GM19099 (cell line): ENCODE data around the gene ESPN.

Experiments used
- POLR2A ChIP-seq: IDR thresholded peaks from 3 replicates; pipeline ENCODE4 v1.6.1; 2011; ENCODE audit warnings: low read depth; ENCODE audit not compliant: insufficient read length; ENCODE audit errors: extremely low read depth

Gene ESPN

DNA sequence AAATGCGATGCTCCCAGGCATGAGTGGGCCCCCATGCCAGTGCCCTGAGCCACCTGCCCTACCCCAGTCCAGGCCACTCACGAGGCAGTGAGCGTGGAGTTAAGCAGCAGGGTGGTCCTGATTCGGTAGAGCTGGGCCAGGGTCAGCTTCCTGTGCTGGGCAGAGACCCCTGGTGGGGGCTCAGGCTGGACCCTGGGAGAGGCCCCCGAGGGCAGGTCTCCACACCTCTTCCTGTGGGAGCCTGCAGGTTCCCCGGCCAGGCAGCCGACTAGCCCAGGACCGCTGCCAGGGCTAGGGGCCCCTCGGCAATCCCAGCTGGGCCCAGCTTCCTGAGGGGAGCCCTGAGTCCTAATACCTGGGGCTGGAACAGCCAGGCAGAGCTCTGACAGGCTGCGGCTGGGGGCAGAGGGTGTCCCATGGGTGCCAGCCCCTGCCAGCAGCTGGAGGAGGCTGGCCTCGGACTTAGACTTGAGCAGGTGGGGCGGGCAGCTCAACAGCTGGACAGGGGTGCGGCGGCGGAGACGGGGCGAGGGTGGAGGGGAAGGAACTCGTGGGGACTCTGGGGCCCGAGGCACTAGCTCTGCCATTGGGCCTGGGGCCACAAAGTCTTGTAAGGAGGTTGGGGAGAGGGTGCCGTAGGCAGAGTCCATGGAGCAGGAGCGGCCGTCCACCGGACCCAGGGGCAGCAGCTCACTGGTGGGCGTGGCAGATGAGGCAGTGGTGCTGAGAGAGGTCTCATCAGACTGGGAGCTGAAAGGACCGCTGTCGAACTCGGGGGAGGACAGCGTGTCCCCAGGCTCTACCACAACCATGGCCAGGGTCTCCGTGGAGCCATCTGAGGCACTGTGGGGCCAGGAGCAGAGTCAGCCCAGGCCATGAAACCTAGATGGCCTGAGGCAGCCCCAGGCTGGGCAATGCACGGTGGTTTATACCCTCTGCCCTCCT is 43.4 kb downstream of the ESPN start:
- TF ChIP-seq POLR2A: no peak

DNA sequence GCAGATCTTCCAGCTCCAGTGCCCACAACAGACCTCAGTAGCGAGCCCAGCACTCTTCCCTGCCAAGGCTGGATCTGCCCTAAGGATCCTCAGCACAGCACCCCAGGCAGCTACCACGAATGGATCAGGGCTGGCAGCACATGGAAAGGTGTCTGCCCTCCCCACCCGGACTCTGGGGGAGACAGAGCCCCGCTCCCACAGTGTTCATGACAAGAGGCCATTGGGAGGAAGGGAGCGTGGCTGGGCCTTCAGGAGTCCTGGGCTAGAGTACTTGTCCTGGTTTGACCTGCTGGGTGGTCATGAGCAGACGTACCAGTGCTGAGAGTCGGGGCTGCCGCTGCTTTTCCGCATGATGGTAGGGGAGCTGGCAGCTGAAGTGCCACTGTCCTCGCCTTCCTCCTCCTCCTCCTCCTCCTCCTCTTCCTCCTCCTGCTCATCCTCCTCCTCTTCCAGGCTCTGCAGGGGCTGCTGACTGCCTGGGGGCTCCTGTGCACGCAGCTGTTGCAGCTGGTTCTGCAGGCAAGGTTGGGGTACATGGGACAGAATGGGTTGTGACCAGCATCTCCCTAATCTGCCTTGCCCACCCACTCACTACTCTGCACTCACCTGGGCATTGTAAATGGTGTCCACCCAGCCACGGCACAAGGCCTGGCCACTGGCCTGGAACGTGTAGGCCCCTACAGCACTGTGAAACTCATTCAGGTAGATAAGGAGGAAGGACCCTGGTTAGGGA is 44.3 kb downstream of the ESPN start:
- no peak for TF ChIP-seq POLR2A

DNA sequence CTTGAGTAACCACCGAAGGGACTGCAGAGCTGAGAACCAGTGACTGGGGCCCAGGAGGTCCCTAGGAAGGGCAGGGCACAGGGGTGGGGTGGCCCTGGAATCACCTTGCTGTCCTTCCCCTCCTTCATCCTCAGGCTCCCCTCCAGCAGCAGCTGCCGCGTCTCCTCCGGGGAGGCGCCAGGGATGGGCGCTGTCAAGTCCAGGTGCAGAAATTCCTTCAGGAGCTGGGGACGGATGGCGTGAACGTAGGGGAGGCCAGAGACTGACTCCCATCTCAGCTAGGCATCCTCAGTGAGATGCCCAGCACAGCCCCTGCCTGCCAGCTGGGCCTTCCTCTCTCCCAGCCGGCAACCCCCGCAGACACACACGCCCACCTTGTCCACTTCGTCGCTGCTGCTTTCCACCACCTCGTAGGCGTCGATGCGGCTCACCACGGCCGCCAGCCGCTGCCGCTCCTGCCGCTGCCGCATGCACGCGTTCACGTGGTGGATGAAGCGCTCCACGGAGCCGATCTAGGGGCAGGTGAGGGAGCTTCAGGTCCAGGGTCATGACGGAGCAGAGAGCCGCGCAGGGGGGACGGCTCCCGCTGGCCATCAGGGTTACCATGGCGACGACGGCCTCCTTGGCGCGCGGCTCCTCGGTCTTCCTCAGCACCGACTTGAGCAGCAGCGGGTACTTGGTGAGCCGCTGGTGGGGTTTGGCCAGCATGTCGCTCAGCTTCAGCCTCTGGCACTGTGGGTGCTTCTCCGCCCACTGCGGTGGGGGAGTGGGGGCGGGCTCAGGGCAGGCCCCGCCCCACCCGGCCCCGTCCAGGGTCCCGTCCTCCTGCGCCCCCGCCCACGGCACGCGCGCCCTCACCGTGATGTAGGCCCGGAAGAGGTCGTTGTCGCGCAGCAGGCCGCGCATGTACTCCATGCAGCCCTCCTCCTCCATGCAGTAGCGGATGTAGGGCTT is 45.8 kb downstream of the ESPN start:
- TF ChIP-seq POLR2A: no peak

DNA sequence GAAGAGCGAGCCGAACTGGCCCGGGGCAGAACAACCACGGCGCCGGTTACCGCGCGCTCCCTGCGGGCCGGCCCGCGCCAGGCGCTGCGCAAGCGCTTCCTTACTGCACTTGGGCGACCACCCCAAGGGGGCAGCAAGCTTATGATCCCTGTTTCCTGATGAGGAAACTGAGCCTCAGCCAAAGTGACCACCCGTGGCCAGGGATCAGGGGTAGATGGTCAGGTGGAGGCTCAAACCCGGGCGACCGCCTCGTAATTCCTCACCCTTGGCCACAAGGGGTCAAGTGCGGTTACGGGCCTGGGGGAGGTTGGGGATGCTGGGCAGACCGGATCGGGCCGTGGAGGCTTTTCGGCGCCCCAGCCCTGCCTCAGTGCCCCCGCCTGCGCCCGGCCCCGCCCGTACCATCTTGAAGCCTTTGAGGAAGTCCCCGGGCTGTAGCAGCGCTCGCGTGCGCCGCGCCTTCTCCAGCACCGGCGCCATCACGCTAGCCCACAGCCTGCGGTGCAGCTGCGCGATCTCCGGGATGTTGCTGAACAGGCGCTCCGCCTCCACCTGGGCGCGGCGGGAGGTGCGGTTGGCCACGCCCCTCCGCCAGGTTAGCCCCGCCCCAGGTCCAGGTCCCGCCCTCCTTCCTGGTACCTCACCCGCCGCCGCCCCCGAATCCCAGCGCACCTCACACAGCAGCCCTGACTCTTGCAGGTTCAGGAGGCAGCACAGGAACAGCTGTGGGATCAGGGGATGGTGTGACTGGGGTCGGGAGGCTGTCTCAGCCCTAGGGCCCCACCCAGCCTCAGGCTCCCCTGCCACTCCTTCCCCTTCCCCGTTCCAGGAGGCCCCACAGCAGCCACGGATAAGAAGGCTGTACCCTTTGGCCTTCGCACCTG is 46.8 kb downstream of the ESPN start:
- TF ChIP-seq POLR2A: no peak

DNA sequence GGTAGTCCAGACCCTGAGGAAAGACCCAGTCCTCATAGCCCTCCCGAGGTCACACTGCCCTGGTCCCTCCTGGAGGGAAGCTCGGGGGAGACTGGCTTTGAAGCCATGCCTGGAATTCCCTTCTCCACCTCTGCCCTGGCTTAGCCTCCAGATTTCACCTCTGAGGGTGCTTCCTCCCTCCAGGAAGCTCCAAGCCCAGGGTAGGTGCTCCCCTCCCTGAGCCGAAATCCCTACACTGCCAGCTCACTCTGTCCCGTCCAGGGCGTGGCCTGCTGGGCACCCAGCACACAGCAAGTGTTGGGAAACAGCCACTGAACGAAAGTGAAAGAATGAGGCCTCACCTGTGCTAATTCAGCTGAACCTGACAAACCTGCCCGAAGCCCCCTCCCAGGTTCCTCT is 47.4 kb downstream of the ESPN start:
- no peak for TF ChIP-seq POLR2A

DNA sequence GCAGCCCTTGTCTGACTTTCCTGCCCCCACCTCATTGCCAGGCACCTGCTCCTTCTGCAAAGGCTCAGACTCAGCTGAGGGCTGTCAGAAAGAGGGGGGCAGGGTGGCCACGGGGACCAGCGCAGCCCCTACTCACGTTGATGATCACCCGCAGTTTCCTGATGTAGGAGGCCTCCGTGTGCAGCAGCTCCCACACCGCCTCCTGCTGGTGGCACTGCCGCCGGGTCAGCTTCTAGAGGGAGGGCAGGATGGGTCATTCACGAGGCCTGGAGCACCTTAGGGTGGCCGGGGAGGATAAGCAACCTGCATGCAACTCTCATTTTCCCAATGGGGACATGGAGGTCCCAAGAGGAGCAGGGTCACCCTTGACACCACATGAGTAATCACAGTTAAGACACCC is 47.8 kb downstream of the ESPN start:
- no peak for TF ChIP-seq POLR2A

DNA sequence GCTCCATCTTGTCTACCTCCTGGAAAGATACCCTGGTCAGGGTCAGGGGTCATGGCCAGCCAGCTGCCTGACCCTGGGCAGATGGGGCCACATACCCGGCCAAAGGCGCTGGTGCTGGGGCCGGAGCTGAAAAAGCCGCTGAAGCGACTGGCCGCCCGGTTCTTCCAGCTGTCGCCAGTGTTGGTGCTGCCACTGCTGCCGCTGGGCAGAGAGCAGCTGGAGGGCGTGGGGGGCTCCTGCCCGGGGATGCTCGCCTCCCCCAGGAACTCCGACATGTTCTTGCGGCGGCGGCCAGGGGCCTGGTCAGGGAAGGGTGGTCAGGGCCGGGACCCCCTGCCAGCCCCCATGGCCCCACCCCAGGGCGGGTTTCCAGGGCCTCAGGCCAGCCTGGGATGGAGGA is 48.6 kb downstream of the ESPN start:
- no peak for TF ChIP-seq POLR2A

DNA sequence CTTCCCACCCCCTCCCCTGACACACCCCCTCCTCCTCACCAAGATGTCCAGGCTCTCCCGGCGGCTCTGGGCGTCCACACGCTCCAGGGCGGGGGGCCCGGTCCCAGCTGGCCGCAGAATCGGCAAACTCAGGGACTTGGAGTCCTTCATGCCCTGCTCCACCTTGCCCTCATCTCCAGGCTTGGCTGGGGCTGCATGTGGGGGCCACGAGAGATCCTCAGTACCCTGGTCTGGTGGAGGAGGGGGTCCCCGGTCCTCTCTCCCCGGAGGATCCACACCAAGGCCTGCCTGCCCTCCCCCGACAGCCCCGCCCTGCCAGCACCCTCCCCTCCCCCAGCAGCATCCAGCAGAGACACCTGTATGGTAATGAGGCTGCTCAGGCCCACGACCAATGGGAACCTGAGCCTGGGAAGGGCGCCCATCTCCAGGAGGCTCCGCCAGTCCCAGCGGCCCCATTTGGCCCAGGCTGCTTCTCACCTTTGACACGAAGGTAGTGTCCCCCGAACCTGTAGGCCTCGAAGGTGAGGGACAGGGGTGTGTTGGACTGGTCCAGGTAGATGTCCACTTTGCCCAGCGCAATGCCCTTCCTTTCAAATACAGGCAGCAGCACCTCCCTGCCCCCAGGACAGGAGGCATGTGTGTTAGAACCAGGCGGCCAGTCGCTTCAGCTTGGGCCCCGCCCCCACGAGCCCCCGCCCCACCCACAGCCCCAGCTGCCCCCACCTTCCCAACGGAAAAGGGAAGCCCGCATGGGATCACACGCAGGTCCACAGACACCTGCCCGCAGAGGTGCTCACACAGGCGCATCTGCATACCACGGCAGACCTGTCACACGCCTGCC is 49.6 kb downstream of the ESPN start:
- no peak for TF ChIP-seq POLR2A

DNA sequence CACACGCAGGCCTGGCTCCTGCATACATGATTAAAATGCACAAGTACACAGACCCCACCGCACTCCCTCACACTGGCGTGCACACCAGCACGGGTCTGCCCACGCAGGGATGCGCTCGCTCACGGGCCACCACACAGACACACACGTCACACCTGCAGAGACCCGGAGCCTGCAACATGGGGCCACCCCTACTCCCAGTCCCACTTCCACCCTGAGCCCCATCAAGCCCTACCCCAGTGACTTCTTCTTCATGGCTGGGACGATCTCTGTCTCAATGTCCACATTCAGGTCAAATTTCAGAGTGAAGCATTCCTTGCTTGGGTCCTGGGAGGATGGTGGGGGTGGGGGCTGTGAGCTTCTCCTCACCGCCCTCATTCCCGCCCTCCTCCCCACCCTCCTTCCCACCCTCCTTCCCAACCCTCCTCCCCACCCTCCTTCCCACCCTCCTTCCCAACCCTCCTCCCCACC is 50.3 kb downstream of the ESPN start:
- no peak for TF ChIP-seq POLR2A

DNA sequence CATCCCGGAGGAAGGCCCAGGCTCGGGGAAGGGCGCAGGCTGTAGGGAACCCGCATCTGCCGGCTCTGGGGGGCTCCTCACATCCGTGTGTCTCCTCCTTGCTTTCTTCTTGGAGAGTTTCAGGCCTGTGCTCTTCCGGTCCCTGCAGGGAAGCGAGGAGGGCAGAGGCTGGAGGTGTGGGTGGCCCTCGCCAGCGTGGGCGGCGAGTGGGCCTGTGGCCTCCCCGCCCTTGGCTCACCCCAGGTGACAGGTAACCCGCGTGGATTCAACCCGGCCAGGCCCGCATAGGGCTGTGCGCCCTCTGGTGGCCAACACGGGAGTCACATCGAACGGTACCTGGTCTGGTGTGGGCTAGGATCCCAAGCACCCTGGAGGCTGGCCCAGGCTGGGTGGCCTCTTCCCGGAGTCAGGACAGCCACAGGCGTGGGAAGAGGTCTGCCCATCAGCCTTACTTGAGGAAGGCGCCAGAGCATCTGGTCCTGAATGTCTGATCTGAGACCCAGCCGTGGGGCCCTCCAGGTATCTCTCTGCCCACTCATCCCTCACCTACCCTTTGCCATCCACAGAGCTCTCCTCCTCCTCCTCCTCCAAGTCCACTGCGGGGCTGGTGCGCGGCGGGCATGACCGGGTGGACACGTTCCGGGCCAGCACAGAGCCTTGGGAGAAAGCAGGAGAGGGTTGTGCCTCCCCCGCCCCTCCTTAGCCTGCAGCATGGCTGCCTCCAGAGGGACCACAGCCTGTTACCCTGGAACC is 51.0 kb downstream of the ESPN start:
- no peak for TF ChIP-seq POLR2A

DNA sequence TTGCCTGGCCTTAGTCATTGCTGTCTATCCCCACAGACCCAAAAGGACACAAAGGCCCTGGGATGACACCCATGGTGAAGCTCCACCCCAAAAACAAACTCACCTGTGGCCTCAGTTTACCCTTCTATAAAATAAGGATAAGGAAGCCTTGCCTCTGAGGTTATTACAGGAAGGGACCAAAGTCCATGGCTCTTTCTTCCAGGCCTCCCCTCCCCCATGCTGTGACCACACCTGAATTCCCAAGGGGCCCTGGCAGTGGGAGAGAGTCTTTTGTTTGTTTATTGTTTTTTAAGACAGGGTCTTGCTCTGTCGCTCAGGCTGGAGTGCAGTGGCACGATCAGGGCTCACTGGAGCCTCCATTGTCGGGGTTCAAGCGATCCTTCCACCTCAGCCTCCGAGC is 51.9 kb downstream of the ESPN start:
- no peak for TF ChIP-seq POLR2A

DNA sequence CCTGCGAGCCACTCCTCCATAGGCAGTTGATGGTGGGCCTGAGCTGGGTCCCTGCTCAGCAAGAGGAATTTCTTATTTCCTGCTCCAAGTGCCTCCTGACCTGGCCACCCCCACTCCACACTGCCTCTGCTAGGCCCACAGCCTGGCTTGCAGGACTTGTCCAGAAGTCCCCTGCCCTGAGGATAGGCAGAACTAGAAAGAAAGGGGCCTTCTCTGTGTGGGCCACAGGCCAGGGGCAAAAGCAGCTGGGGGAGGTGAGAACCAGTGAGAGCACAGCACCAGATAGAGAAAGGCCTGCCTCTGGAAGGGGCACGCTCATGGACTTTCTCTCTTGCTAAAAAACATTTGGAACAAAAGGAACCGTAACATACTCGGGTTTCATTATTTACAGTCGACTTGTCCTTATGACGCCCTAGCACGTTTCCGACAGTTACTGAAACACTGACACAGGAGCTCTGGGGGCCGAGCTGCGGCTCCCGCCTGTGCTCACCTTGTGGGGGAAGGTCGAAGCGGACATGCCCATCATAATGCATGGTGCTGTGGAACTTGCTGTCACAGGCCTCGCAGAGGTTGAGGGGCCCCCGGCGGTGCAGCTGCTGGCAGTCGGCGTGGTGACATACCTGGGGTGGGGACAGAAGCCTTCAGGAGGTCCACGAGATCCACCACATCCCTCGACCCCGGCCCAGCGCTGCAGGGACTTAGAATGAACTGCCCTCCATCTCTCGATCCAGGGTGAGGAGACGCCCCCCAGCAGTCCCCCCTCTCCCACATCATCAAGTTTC is 52.7 kb downstream of the ESPN start:
- no peak for TF ChIP-seq POLR2A
